Hematopoietic multipotent progenitor cell treated with erythropoietin and hydrocortisone succinate and interleukin-3 and kit ligand, for 8 days (in vitro differentiated cells): Measurements from ENCODE around the gene TBC1D10A.
A peak's percentile ranks its signal among the peaks of the same experiment; 100 is the strongest.

Experiments used
- DNase-seq: peaks from one replicate; pipeline ENCODE4 v3.0.0-alpha.2; 2015

TBC1D10A gene

DNA sequence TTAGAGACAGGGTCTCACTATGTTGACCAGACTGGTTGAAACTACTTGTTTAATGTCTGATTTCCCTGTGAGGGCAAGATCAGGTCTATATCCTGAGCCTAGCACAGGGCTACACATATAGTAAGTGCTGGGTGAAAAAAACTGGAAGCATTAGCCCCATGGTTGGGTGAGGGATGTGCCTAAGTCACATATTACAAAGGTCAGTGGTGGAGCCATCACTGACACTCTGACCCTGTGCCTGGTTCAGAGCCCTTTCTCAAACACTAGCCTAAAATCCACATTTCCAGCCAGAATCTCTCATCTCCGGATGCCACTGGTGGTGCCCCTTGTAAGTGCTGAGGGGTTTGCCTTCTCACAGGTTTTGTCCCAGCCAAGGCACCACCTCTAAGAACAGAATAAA is 9.0 kb downstream of the TBC1D10A start:
- DNase-seq: no peak

DNA sequence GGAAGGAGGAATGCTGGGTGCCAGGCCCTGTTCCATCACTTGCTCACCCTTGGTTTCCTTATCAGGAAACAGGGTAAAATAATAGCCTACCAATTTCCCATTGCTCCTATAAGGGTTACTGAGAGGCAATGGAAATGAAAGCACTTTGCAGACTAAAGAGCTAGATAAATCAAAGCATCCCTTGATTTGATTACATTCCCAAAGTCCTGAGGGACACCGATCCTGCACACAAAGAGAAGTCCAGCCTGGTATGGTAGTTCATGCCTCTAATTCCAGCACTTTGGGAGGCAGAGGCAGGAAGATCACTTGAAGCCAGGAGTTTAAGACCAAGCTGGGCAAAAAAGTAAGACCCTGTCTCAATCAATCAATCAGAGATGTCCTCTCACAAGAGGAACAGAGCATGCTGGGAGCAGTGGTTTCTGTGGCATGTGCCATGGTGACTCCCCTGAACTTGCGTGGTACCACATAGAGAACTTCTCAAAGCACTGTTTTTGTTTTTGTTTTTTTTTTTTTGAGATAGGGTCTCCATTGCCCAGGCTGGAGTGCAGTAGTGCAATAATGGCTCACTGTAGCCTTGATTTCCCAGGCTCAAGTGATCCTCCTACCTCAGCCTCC is 10.7 kb downstream of the TBC1D10A start:
- no peak for DNase-seq

DNA sequence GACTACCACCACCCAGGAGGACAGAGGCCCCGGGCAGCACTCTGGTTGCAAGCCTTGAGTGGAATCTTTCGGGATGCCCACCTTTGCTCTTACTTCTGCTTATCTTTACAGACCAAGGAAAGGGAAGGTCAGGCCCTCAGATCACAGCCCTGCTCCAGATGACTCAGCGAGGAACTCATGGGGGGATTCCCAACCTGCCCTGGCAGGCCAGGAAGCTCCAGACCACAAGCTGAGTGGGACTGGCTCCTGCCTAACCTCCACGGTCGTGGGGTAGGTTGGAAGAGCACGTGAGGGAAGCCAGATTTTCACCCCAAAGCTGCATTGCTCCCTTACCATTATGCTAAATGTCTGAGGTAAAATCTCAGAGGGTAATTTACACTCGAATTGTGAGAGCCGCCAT is 11.8 kb downstream of the TBC1D10A start:
- DNase-seq: no peak

DNA sequence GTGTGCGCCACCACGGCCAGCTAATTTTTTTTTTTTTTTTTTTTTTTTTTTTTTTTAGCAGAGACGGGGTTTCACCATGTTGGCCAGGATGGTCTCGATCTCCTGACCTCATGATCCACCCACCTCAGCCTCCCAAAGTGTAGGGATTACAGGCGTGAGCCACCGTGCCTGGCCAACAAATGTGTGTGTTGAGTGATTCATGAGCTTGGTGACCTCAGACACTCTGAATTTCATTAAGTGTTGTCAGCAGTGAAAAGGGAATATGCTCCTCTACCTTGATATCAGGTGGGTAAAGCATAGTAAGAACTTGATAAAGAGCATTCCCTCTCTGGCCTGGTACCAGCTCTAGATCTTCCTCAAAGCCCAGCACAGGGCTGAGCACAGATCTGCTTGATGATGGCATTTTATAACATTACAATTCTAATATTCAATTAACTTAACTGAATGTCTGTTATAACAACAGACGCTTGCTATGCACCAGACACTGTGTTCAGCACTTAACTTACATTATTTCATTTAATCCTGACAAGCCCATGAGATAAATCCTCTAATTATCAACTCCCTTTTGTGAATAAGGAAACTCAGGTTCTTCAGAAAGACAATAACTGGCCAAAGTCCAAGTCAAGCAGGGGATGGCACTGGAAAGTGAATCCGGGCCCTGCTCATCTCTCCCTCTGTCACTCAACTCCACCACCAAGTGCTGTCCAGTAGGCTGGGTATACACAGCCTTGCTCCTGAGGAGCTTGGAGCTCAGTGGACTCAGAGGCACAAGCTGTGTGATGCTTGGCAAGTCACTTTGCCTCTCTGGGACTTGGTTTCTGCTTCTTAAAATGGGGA is 13.0 kb downstream of the TBC1D10A start:
- DNase-seq: no peak

DNA sequence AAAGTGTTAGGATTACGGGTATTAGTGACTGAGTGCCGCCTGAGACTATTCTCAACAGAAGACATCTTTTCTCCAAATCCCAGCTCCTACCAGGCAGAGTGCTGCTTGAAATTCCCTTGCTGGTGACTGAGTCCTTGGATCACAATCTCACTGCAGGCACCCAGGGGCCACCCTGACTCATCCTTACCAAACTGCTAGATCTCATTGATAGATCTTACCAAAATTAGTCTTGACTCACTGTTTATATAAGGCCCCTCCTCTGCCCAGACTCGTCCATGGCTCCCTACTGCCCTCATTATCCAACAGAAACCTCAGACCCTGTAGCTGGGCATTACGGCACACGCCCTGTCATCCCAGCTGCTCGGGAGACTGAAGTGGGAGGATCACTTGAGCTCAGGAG is 14.7 kb downstream of the TBC1D10A start:
- DNase-seq: peak; percentile 34

DNA sequence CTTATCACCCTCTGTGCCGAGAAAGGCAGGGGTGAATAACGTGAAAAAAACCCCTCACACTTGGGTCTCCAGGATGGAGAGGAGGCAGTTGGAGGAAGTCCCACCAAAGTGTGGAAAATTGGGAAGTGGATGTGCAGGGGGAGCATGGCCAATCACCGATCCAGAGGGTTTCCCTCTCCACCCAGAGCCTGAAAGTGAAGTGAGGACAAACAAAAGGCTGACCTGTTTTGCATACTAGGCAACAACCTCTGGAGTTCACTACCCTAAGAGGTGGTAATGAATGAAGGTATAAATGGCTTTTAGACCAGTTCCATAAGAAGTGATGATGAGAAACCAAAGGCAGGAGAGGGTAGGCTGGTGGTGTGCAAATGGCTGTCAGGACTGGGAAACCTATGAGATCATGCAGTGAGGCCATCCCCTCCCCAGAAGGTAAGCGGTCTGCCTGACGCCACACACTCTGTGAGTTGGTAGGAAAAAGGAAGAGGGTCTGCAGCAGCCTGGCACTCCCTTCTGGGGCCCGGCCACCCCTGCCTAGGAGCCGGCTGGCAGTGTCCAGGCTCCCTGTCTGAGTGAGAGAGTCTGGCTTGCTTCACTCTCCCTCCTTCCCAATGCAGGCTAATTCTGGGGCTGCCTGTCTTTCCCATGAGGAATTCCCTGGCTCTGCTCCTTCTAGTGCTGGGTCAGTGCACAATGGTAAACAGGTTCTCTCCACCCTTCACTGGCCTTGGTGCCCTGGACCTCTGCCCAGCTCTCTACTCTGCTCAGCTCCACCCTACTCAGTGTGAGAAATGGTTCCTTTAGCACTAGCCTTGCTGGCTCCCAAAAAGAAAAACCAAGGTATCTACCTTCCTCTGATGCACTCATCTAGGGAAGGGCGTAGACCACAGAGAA is 15.6 kb downstream of the TBC1D10A start:
- no peak for DNase-seq

DNA sequence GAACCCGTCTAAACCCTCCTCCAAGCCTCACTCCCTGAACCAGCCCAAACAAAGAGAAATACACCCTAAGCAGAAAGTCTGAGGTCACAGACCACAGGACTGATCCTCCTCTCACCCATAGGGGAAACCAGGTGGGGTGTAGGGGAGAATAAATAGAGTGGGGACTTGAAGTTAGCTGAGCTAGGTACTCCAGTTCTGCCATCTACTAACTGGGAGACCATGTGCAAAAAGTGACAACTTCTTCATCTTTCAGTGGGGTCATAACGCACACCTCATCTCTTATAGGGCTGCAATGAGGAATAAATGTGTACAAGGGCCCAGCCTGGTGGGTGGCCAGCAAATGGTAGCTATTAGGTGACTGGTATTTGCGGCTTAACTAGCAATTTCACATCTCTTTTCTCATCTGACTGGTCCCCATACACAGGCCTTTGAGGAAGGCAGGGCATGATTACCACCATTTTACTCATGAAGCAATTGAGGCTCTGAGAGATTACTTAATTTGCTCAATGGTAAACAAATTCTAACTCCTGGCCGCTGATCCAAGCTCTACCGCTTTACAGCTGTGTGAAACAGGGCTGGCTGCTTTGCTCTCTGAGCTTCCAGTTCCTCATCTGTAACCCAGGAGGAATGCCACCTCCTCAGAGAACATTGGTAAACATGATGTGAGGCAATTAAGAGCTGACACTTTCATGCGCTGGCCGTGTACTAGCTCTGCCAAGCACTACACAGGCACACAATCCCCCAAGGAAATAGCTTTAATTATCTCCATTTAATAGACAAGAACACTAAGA is 16.6 kb downstream of the TBC1D10A start:
- peak; percentile 44 for DNase-seq

DNA sequence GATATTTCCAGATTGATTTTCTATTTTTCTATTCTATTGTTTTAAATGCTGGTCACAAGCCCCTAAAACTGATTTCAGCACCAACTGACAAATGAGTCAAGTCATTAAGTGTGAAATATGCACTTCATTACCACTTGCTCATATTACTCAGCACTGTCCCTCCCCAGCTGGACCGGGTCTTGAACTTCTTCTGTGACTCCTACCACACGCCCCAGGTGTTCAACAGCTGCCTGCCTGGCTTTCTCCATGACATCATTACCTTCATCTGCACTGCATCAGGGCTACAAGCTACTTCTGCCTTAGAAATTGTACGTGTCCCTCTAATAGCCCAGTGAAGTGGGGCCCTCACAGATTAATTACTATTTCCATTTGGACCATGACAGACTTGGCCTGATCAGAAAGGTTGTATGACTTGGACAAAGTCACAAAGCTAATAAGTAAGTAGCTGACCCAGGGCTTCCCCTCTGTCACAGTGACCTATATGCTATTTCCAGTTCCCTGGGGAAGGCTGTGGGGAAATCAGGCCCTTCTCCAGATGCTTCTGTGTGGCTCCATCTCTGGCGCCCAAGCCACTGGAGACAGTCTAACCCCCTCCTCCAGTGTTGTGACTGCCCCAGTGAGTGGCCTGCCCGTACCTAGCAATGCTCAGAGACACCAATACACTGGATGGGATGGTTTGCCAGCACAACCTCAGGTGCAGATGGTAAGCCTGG is 18.1 kb downstream of the TBC1D10A start:
- no peak for DNase-seq

DNA sequence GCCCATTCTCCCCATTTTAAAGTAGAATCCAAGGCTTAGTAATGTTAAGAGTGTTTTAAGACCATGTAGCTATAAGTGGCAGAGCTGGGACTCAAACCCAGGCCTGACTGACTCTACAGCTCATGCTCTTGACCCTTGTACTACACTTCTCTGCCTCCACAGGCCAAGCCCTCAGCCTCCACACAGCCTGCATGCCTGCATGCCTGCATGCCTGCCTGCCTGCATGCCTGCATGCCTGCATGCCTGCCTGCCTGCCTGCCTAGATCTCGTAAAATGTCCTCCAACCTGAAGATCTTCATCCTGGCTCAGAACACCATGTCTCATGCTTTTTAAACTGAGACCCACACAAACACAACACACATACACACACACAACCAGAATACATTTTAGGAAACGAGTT is 18.6 kb downstream of the TBC1D10A start:
- no peak for DNase-seq

DNA sequence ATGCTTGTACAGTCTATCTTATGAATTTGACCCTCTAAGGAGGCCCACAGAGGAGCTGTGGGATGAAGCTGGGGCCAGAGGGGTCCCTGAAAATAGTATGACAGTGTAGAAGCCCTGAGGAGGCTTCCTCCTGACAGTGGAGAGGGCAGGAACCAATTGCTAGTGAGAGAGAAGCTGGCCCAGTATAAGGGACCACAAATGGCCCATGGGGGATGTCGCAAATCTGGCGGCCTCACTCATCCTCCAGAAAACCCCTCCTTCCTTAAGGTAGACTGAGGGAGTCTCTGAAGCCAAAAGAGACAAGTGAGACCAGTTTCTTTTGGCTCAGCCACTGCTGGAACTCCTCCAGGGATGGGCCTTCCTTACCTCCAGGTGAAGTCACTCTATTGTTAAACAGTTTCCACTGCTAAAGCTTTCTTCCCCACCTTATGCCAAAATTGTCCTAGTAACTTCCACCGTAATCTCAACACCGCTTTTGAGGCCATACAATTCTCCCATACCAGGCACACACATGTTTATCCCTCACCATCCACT is 19.6 kb downstream of the TBC1D10A start:
- no peak for DNase-seq

DNA sequence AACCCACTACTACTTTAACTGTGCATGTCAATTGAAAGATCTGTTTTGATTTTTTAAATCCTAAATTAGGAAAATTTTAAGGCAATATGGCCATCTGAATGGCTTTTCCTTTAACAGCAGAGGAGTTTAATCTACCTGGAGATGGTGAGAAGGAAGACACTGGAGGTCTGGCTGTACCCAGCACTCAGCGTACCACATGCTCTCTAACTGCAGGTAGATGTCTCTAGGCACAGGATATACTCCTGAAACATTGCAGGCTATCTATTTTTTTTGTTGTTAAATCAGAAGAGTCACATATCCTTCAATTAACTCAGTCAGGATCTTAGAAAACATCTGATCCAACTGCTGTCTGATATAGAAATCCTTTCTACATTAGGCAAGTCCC is 20.1 kb downstream of the TBC1D10A start:
- no peak for DNase-seq

DNA sequence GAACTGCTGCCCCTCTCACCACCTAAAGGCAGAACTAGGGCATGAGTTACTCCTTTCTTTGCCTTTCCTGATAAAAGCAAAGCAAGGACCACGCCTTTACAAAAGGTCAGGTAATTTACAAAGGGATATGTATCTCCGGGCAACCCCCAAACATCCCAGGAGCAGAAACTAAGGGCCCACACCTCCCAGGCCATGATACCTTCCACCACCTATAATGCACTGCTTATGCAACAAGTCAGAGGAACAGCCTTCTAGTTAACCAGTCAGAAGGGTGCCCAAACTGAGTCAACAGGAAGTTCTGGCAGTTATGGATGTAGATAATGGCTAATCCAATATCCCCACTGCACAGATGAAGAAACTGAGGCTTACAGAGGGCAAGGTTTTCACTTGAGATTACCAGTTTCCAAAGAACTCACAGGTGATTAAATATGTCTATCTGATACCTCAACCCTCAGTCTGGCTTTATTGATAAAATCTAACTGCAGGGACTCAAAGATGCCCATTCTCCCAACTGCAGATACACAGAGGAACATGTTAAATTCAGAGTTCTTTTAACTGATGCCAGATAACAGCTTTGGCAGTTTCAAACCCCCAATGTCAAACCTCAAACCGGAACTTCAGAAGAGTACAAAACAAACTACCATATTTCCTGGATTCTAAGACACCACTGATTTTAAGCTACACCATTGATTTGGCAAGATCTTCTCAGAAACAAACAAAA is 20.7 kb downstream of the TBC1D10A start:
- peak; percentile 91 for DNase-seq

DNA sequence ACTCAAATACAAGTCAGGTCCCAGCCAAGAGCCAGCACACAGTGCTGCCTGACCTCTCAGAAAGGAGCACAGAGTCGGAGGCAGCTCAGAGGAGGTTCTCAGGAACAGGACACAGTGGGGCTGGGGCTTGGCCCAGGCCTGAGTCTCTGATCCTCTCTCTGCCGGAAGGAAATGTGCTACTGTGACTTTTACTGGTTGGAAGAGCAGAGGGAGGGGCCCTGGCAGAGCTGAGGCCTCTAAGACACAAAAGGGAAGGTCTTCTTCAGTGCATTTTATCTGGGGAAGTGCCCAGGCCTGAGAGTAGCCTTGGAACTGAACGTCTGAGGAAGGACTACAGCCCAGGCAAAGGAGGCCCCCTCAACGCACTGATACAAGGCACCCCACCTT is 21.2 kb downstream of the TBC1D10A start:
- peak; percentile 87 for DNase-seq

DNA sequence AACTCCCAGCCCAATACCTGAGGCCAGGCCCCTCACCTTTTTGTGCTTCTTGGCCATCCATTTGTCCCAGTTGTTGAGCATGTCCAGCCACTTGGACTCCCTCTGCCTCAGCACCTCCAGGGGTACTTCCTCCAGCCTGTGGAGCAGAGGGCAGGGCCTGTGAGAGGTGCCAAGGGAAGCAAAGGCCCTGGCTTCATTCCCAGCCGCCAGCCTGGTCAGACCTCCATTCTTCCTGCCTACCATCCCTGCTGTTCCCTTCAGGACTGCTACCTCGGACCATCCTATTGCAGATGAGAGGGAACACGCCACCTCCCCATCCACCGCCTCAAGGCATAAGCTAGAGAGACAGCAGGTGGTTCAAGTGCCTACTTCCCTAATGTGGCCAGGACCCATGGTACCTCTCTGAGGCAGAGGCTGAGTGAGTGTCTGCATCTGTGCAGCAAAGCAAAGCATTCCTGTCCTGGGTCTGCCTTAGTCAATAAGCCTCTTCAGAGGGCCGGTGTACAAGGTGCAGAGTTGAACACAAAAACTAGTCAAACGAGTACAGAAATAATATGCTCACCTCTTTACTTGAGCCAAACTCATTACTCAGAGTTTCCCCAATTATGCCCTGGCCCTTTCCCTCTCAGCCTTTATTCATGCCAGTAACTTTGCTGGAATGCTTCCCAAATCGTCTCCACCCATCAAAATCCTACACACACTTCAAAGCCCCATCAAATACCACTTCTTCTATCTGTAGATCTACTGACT is 22.1 kb downstream of the TBC1D10A start:
- no peak for DNase-seq

DNA sequence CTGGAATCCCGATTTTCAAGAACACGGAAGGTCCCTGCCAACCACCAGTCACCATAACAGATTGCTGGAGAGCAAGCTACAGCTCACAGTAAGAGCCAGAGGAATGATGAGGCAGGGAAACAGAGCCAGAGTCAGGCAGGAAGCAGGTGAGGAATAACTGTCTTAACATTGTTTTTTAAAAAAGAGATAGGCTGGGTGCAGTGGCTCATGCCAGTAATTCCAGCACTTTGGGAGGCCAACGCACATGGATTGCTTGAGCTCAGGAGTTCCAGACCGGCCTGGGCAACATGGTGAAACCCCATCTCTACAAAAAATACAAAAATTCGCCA is 24.0 kb downstream of the TBC1D10A start:
- DNase-seq: no peak

DNA sequence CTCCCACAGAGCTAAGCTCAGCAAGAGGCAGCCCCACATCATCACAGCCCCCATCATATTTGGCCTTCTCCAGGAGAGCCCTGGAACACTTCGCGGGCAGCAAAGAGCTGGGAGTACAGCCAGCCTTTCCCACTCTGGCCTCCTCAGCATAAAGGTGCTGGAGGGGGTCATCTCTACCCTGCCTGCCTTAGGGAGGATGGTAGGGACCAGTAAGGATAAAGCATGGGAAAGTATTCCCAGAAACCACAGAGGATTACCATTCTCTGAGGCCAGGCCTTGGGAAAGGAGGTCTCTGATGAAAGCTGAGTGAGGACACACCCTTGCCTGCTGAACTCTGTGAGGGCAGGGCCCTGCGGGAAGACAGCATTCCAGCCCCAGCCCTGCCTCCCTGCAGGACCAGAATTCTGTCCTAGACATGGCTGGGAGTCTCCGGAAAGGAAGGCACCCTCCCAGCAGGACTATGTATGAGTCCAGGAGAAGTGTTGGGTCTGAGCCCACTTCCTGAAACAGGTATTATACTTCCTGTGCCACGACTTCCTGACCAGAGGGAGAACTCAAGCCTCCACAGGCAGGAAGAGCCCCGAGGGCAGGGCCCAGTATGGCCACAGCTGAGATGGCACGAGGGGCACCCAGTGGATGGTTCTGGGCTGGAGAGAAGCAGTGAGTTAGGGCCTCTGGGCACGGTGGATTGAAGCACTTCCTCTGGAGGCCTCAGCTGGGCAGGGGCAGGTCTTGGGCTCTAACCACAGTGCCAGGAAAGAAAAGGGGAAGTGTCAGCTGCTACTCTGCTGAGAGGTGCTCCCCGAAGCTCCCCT is 24.5 kb downstream of the TBC1D10A start:
- DNase-seq: peak; percentile 52

DNA sequence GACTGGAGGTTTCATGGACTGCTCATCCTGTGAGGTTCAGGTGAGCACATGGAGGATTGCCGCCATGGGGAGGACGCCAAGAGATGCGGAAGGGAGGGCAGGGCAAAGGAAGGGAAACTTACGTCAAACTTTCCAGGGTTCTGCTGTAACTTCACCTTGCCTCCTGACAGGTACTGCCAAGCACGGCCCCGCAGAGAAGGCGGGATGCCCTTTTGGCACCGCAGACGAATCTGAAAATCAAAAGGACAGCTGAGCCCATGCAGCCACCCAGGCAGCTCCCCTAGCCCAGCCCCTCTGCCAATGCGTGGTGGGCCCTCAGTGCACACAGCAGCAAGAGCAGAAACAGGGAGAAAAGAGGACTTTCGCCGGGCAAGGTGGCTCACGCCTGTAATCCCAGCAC is 27.4 kb downstream of the TBC1D10A start:
- no peak for DNase-seq

DNA sequence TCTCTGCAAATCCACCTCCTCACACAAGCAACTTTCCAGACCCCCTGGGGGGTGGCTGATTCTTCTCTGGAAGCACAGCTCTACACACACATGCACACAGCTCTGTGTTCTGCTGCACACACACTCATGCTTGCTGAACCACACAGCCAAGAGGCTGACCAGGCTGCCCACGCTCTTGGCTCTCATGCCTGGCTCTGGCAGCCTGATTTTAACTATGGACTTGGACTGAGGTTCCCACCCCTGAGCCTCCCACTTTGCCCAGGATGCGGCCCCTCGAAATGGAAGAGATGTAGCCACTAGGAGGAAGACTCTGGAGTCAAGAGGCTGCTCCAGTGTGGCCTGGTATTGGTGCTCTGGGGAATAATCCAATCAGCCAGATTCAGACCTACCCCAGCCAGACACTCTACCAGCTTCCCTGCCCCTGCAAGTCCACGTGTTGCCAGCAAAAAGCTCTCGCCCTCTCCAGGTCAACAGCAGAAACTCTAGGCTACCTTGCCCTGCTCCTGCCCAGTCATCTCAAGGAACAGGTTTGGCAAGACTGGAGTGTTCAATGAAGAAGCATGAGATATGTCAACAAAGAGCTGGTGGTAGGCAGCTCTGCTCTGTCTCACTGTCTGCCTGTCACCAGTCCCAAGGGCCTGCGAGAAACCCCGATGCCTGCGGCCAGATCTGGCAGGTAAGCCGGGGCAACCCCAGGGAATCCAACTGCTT is 28.6 kb downstream of the TBC1D10A start:
- no peak for DNase-seq
